GM18870 (cell line): ENCODE data around the gene ELOVL2.
"Not testable (repeated sequence)": the region's sequence is repeated elsewhere in the genome, so short reads cannot be mapped to it uniquely, and the experiment has no call there.

Source experiments
- ATAC-seq: cut with Tn5 transposase; IDR thresholded peaks from one replicate; pipeline ENCODE4 v1.9.1; 2021; ENCODE audit warnings: moderate library complexity; ENCODE audit not compliant: unreplicated experiment

Gene ELOVL2

GRCh38 chr6:11023032-11023431 is 21.1 kb downstream of the ELOVL2 start:
- no peak for ATAC-seq

- ATAC-seq, result no peak
Observed at GRCh38 chr6:11021714-11022113, 22.4 kb downstream of the ELOVL2 start.

- ATAC-seq, result no peak
Observed at GRCh38 chr6:11021003-11021402, 23.1 kb downstream of the ELOVL2 start.

GRCh38 chr6:11018225-11018624 is 25.9 kb downstream of the ELOVL2 start:
- ATAC-seq, result no peak

GRCh38 chr6:11017090-11017489 is 27.0 kb downstream of the ELOVL2 start:
- ATAC-seq, result no peak

GRCh38 chr6:11016452-11016851 is 27.7 kb downstream of the ELOVL2 start:
- no peak for ATAC-seq

- ATAC-seq, result no peak
Observed at GRCh38 chr6:11015102-11015501, 29.0 kb downstream of the ELOVL2 start.

GRCh38 chr6:11013721-11014070 is 30.4 kb downstream of the ELOVL2 start:
- ATAC-seq, result no peak

- no peak for ATAC-seq
Observed at GRCh38 chr6:11012976-11013720, 31.0 kb downstream of the ELOVL2 start.

- ATAC-seq, result no peak
Observed at GRCh38 chr6:11012295-11012754, 31.8 kb downstream of the ELOVL2 start.

- ATAC-seq, result no peak
Observed at GRCh38 chr6:11011787-11012234, 32.3 kb downstream of the ELOVL2 start.

- no peak for ATAC-seq
Observed at GRCh38 chr6:11009353-11009752, 34.8 kb downstream of the ELOVL2 start.

GRCh38 chr6:11008821-11009220 is 35.3 kb downstream of the ELOVL2 start:
- no peak for ATAC-seq

GRCh38 chr6:11007715-11008608 is 36.1 kb downstream of the ELOVL2 start:
- ATAC-seq, result no peak

- no peak for ATAC-seq
Observed at GRCh38 chr6:11006061-11006460, 38.0 kb downstream of the ELOVL2 start.

GRCh38 chr6:11003297-11003696 is 40.8 kb downstream of the ELOVL2 start:
- not testable (repeated sequence) for ATAC-seq

- ATAC-seq, result no peak
Observed at GRCh38 chr6:11002176-11002575, 41.9 kb downstream of the ELOVL2 start.

- no peak for ATAC-seq
Observed at GRCh38 chr6:10999994-11000393, 44.1 kb downstream of the ELOVL2 start.

- no peak for ATAC-seq
Observed at GRCh38 chr6:10995114-10995707, 48.9 kb downstream of the ELOVL2 start.

- no peak for ATAC-seq
Observed at GRCh38 chr6:10993896-10994295, 50.2 kb downstream of the ELOVL2 start.

GRCh38 chr6:10991115-10991514 is 53.0 kb downstream of the ELOVL2 start:
- ATAC-seq, result no peak

- no peak for ATAC-seq
Observed at GRCh38 chr6:10989587-10989986, 54.5 kb downstream of the ELOVL2 start.
